ENCODE measurements around the gene KIF1A.

The KIF1A gene

DNA sequence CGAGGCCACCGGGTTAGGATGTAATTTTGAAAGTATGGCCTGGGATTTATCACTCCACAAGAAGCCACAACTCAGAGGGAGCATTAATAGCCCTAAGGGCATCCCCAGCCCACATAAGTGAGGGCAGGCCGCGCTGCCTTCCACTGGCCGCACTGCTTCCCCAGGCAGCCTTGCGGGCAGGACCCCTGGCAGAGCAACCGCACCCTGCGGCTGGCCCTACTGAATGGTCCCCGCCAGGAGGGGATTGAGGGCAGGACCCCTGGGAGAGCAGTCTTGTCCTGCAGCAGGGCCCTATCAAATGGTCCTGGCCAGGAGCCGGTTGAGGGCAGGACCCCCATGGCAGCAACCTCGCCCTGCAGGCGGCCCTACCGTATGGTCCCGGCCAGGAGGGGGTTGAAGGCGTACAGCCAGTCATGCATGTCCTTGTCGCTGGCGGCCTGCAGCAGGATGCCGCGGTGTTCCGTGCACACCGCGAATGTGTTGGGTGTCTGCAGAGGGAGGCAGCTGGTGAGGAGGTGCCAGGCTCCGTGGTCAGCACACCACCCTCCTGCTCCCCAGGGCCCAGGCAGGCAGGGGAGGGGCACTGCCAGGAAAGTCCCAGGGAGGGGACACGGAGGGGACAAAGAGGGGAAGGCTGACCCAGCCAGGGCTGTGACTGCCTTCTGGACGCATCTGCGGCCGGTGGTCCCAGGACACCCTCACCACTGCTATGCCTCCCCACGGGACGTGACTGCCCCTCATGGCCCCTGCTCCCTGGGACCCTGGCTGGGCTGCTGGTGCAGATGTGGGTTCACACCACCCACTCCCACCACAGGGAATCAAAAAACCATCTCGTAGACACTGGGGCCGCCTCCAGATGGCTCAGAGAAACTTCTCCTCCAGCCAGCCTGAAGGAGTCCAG, 102.1 kb downstream of the KIF1A start:
- no peak for DNase-seq

- DNase-seq: no peak
Observed at GRCh38 chr2:240717181-240717641, 102.8 kb downstream of the KIF1A start.

GRCh38 chr2:240716130-240716798, 103.8 kb downstream of the KIF1A start:
- DNase-seq: no peak

GRCh38 chr2:240714747-240715725, 105.0 kb downstream of the KIF1A start:
- no peak for DNase-seq

DNA sequence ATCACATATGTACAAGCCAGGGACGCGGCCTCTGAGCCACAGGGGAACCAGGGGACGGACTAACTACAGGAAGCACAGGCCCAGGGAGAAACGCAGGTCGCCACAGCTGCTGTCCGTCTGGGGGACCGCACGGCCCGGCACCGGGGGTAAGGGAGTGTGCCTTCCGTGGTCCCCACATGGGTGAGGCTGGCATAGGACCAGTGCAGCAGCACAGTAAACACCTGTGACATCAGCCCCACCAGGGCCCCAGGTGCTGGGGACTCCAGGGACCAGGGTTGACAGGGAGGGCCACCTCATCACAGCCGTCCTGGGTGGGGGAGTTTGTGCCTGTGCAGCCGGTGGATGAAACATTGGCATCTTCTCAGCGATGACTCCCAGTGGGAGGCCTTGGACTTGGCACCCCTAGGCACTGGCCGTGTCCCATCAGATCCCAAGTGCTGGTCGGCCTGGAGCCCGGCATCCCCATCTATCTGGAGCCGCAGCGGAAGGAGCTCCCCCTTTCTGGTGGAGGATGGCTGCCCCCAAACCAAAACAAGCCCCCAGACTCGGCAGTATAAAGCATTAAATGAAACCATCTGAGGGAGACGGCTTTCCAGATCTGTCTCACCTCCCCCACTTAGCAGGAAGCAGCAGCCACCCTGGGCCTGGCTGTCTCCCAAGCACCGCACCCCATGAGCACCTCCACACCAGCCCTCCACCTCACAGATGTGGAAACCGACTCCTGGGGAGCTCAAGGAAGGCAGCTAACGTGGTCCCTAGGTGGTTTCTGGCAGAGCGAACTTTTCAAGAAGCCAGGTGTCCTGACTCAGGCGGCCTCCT, 105.9 kb downstream of the KIF1A start:
- DNase-seq: no peak

- no peak for DNase-seq
Observed at GRCh38 chr2:240713071-240713927, 106.7 kb downstream of the KIF1A start.

DNA sequence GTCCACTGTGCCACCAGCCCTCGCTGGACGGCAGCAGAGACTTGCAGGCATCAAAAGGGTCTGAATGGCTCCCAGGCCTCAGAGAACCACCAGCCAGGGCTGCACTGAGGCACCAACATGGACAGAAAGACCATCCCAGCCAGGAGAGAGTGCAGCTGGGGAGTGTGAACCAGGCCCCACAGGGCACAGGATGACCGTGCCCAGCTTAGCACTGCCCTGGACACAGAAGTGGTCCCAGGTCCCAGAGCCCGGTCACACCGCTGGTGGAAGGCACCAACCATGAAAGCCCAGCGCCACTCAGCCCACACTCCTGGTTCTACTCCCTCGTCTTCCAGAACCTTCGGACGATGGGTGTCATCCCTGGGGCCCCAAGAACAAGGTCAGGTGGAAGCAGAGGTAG, 107.9 kb downstream of the KIF1A start:
- DNase-seq: no peak

- no peak for DNase-seq
Observed at GRCh38 chr2:240711701-240712100, 108.3 kb downstream of the KIF1A start.

- DNase-seq: no peak
Observed at GRCh38 chr2:240711296-240711695, 108.7 kb downstream of the KIF1A start.

DNA sequence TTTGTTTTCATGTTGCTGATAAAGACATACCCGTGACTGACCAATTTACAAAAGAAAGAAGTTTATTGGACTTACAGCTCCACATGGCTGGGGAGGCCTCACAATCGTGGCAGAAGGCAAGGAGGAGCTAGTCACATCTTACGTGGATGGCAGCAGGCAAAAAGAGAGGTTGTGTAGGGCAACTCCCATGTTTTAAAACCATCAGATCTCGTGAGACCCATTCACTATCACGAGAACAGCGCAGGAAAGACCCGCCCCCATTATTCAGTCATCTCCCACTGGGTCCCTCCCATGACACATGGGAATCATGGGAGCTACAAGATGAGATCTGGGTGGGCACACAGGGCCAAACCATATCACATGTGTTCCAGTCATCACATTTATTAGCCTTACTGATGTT, 111.6 kb downstream of the KIF1A start:
- DNase-seq: no peak

DNA sequence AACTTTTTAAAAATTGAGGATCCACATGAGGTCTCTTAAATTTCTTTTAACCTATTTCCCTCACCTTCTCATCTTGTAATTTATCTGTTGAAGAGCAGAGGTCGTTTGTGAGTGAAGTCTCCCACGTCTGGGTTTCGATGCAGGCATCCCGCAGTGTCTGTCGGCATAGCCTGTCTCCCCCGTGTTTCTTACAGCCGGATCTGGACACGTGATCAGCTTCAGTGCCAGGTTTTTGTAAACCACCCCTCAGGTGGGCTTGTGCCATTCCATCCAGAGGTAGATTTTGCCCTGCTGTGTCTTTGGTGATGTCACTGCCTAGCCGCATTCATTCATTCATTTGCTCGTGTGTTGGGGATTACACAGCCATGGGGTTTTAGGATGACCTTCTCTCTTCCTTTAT, 112.2 kb downstream of the KIF1A start:
- no peak for DNase-seq

DNA sequence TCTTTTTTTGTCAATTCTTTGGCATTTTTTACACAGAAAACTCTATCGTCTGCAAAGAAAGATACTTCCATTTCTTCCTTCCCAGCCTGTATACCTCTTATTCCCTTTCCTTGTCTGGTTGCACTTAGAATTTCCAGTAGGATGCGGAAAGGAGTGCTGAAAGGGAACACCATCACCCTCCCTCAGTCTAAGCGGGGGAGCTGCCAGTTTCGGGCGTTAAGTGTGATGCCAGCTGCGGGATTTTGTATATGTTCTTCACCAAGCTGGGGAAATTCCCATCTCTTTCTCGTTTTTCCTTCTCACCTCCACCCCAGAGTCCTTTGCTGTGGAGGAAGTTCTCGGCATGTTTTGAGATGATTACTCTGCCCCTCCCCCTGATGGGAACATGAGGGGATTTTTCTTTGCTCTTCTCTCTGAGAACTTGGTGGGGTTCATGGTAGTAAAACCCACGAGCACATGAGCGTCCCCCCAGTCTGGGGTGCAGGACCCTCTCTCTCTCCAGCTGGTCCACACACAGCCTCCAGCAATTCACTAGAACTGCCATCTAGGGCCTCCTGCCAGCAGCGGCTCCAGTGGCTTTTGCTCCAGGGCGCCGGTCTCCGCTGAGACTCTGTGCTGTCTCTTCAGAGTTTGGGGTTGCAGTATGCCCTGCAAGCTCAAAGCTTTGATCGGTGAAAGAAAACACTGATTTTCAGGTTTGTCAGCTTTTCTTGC, 112.8 kb downstream of the KIF1A start:
- no peak for DNase-seq

- DNase-seq: no peak
Observed at GRCh38 chr2:240705204-240705791, 114.7 kb downstream of the KIF1A start.

DNA sequence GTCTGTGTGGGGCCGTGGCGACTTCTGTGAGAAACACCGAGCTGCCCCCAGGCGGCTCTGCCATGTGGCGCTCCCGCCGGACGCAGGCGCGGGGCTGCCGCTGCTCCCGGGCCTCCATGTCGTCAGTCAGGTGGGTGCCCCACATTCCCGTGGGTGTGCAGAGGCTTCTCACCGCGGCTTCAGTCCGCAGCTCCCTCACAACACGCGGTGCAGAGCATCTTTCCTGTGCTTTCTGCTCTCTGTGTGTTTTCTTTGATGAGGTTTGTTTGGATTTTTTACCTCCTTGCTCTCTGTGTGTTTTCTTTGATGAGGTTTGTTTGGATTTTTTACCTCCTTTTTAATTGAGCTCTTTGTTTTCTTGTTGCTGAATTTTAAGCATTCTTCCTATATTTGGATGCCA, 115.4 kb downstream of the KIF1A start:
- DNase-seq: no peak

DNA sequence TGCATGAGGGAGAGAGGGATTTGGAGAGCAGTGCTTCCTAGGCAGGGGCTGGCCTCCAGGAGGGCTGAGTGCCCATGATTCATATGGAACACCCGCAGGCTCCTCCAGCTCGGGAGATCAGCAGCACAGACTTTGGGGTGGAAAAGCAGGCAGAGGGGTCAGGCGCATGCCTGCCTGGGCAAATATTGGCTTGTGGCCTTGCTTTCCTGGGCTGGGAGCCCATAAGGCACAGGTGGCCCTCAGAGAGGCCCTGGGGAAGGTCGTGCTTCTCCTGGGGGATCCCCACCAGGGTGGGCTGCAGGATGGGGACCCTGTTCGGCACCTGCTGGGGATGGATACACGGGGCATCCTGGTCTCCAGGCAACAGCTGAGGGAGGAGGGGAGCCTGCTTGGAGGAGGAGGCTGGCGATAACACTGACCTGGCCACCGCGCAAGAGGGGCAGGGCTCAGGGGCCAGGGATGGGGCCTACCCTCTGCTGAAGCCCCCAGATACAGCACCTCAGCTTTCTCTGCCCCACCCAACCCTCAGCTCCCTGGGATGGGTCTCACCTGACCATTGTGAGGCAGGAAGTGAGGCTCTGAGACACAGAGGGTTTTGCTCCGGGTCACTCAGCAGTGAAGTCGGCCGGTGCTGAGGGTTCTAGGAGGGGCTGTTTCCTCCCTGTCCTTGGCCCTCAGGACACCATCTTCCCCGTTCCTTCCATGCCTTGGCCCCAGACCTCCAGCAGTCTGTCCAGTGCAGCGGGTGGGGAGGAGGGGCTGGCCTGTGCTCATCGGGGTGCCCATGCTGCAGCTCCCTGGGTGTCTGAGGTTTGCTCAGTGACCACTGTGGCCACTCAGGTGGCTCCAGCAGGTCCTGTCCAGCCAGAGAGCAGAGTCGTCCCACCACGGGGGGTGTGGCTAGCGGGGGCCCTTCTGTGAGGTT, 116.3 kb downstream of the KIF1A start:
- no peak for DNase-seq

DNA sequence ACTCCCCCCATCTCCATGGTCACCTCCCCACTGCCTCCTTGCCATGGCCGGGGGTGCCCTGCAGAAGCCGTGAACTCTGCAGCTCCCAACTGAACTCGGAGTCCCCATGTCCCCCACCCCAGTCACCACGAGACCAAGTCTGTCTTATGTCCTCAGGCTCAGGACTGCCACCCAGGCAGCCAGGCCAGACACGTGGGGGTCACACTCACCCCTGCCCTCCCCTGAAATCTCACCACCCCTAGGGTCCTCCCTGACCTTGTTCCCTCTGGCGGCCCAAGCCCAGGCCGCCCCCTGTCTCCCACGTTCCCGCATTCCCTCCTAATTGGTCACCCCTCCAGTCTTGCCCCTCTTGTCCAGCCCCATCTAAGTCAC, 117.4 kb downstream of the KIF1A start:
- DNase-seq: no peak

DNA sequence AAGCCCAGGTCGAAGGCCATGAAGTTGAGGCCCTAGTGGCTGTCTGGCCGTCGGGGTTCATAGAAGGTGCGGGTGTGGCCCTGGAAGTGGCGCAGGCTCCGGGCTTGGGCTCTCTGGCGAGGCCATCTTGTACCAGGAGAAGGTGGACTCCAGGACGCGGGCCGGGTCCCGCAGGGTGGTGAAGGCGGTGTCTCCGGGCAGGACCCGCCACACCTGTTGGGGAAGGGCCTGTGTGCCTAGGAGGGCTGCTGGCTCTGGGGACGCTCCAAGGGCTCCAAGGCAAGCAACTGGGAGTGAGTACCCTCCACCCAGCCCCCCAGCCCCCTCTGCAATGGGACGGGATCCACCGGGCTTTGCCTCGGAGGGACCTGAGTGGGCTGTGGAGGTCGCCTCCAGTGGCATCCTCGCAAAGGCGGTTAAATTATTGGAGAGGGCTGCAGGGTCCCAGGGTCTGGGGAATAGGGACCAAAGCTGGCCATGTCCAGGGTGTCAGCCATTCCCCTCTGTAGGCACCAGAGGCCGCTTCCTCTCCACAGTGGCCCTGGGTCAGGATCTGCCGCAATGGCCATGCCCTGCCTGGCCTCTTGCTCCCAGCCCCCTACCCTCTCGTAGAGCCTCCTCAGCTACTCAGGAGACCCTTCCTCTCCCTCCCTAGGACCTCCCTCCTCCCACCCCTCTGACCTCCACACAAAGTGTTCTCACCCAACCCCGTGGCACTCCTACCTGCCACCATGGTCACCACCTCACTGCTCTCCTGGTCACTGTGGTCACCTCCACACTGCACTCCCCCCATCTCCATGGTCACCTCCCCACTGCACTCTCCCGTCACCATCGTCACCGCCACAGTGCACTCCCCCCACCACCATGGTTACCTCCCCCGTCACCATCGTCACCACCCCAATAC, 118.0 kb downstream of the KIF1A start:
- no peak for DNase-seq
